Stimulated activated CD4-positive, alpha-beta T cell treated with anti-CD3 and anti-CD28 coated beads, Interleukin-15, amount 100 ng/mL, for 24 hours (primary cell): Measurements from ENCODE around the gene LDLRAD4.
A peak's percentile ranks its signal among the peaks of the same experiment; 100 is the strongest.

ENCODE experiments used
- DNase-seq: peaks from one replicate; pipeline ENCODE4 v3.0.0-alpha.2; 2020

LDLRAD4 gene

GRCh38 chr18:13566941-13567746, 348.6 kb downstream of the LDLRAD4 start:
- DNase-seq = peak; percentile 52

GRCh38 chr18:13568443-13569392, 350.2 kb downstream of the LDLRAD4 start:
- peak; percentile 75 for DNase-seq

- no peak for DNase-seq
Measured at GRCh38 chr18:13570216-13570615, 351.7 kb downstream of the LDLRAD4 start.

- peak; percentile 51 for DNase-seq
Measured at GRCh38 chr18:13570856-13571495, 352.4 kb downstream of the LDLRAD4 start.

- no peak for DNase-seq
Measured at GRCh38 chr18:13572148-13572547, 353.6 kb downstream of the LDLRAD4 start.

GRCh38 chr18:13572721-13573120, 354.2 kb downstream of the LDLRAD4 start:
- DNase-seq = no peak

- no peak for DNase-seq
Measured at GRCh38 chr18:13573750-13574149, 355.2 kb downstream of the LDLRAD4 start.

GRCh38 chr18:13574355-13574754, 355.8 kb downstream of the LDLRAD4 start:
- DNase-seq = no peak

- no peak for DNase-seq
Measured at GRCh38 chr18:13574761-13575160, 356.2 kb downstream of the LDLRAD4 start.

- DNase-seq = no peak
Measured at GRCh38 chr18:13576598-13576997, 358.0 kb downstream of the LDLRAD4 start.

GRCh38 chr18:13577091-13577697, 358.6 kb downstream of the LDLRAD4 start:
- peak; percentile 68 for DNase-seq

- no peak for DNase-seq
Measured at GRCh38 chr18:13577781-13578180, 359.2 kb downstream of the LDLRAD4 start.

- no peak for DNase-seq
Measured at GRCh38 chr18:13578400-13578799, 359.8 kb downstream of the LDLRAD4 start.

- no peak for DNase-seq
Measured at GRCh38 chr18:13579874-13580273, 361.3 kb downstream of the LDLRAD4 start.

GRCh38 chr18:13580351-13580750, 361.8 kb downstream of the LDLRAD4 start:
- DNase-seq = no peak

- no peak for DNase-seq
Measured at GRCh38 chr18:13580991-13581390, 362.4 kb downstream of the LDLRAD4 start.

GRCh38 chr18:13581496-13582177, 363.1 kb downstream of the LDLRAD4 start:
- no peak for DNase-seq

GRCh38 chr18:13582178-13582670, 363.7 kb downstream of the LDLRAD4 start:
- no peak for DNase-seq

- no peak for DNase-seq
Measured at GRCh38 chr18:13583576-13584550, 365.3 kb downstream of the LDLRAD4 start.

- DNase-seq = no peak
Measured at GRCh38 chr18:13584825-13585224, 366.3 kb downstream of the LDLRAD4 start.
